PFSK-1 (cell line): ENCODE results near the gene SIN3A.

Experiments used
- POLR2AphosphoS5 ChIP-seq: IDR thresholded peaks from 2 replicates; pipeline ENCODE4 v1.6.1; 2012; ENCODE audit warnings: low read depth, mild to moderate bottlenecking, control low read depth, low read length, moderate library complexity
- SIN3A ChIP-seq: IDR thresholded peaks from 2 replicates; pipeline ENCODE4 v1.6.1; 2012; ENCODE audit warnings: mild to moderate bottlenecking, low read length, moderate library complexity, borderline replicate concordance; ENCODE audit not compliant: insufficient read depth
- TF ChIP-seq, protein P1 (sequence below), 2 experiments: IDR thresholded peaks; 2 replicates each; pipeline versions ENCODE4 v1.6.1 to v1.8.0; 2011 to 2012; ENCODE audit warnings: low read depth in 2 of 2, low read length in 2 of 2, control low read depth in 1 of 2, inconsistent platforms in 1 of 2, mild to moderate bottlenecking in 1 of 2, moderate library complexity in 1 of 2; ENCODE audit not compliant: insufficient read depth in 1 of 2

DNA sequence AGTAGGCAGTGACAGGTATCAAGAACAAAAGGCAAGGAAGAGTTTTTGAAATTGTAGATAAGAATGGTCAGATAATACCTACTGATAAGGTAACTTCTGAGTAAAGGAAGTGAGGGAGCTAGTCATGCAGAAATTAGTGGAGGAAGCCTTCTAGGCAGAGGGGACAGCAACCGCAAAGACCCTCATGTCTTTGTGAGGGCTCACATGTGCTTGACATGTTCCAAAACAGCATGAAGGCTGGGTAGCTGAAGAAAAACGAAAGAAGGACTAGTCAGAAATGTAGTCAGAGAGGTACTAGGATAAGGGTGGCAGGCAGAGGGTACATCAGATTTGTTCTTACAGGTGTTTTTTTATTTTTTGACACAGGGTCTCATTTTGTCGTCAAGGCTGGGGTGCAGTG is 5.3 kb downstream of the SIN3A start:
- TF ChIP-seq POLR2AphosphoS5 (no peak), SIN3A (no peak)
- TF ChIP-seq, protein P1, sequence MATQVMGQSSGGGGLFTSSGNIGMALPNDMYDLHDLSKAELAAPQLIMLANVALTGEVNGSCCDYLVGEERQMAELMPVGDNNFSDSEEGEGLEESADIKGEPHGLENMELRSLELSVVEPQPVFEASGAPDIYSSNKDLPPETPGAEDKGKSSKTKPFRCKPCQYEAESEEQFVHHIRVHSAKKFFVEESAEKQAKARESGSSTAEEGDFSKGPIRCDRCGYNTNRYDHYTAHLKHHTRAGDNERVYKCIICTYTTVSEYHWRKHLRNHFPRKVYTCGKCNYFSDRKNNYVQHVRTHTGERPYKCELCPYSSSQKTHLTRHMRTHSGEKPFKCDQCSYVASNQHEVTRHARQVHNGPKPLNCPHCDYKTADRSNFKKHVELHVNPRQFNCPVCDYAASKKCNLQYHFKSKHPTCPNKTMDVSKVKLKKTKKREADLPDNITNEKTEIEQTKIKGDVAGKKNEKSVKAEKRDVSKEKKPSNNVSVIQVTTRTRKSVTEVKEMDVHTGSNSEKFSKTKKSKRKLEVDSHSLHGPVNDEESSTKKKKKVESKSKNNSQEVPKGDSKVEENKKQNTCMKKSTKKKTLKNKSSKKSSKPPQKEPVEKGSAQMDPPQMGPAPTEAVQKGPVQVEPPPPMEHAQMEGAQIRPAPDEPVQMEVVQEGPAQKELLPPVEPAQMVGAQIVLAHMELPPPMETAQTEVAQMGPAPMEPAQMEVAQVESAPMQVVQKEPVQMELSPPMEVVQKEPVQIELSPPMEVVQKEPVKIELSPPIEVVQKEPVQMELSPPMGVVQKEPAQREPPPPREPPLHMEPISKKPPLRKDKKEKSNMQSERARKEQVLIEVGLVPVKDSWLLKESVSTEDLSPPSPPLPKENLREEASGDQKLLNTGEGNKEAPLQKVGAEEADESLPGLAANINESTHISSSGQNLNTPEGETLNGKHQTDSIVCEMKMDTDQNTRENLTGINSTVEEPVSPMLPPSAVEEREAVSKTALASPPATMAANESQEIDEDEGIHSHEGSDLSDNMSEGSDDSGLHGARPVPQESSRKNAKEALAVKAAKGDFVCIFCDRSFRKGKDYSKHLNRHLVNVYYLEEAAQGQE (IDR thresholded peaks at IDR 0.05; ENCODE audit: insufficient read depth in 1 of 2, low read depth in 2 of 2, low read length in 2 of 2) = no peak
